ENCODE results near the gene FOXL1.

DNA sequence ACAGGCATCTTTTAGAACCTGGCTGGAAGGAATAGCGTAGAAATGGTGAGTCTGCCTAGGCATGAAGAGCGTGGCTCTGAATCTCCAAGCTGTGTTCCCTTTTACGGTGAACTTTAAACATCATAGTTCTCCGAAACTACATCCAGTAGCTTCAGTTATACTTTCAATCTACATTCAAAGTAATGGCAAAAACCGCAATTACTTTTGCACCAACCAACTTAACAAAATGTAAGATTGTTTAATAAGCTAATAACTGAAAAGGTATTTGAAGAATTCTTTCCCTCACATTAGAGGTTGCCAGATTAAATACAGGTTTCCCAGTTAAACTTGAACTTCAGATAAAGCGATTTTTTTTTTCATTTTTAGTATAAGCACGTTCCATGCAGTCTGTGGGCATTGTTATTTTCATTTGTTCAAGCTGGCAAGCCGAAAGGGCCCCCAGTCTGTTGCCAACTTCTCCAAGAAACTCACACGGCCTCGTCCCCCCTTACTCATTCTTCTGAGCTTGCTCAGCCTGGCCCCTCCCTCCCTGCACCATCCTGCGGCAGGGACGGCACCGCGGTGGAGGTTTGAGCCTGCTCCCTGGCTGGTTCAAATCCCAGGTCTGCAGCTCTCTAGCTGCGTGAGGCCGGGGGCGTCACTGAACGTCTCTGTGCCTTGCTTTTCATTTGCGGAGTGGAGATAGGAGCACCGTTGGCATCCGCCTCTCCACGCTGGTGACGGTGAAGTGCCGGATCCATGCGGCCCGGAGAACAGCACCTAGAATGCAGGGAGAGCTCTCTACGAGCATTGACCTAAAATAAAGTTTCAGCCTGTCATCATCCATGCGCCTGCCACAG is 19.8 kb upstream of the FOXL1 start:
- TF ChIP-seq USF1 (IDR thresholded peaks at IDR 0.05) = no peak
- no peak for TF ChIP-seq EP300 (IDR thresholded peaks at IDR 0.05; ENCODE audit: borderline replicate concordance)
- TF ChIP-seq, protein P1, sequence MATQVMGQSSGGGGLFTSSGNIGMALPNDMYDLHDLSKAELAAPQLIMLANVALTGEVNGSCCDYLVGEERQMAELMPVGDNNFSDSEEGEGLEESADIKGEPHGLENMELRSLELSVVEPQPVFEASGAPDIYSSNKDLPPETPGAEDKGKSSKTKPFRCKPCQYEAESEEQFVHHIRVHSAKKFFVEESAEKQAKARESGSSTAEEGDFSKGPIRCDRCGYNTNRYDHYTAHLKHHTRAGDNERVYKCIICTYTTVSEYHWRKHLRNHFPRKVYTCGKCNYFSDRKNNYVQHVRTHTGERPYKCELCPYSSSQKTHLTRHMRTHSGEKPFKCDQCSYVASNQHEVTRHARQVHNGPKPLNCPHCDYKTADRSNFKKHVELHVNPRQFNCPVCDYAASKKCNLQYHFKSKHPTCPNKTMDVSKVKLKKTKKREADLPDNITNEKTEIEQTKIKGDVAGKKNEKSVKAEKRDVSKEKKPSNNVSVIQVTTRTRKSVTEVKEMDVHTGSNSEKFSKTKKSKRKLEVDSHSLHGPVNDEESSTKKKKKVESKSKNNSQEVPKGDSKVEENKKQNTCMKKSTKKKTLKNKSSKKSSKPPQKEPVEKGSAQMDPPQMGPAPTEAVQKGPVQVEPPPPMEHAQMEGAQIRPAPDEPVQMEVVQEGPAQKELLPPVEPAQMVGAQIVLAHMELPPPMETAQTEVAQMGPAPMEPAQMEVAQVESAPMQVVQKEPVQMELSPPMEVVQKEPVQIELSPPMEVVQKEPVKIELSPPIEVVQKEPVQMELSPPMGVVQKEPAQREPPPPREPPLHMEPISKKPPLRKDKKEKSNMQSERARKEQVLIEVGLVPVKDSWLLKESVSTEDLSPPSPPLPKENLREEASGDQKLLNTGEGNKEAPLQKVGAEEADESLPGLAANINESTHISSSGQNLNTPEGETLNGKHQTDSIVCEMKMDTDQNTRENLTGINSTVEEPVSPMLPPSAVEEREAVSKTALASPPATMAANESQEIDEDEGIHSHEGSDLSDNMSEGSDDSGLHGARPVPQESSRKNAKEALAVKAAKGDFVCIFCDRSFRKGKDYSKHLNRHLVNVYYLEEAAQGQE (IDR thresholded peaks at IDR 0.05; ENCODE audit: low read depth) = no peak
